Measurements from ENCODE around the gene COL9A3.
"Not testable (repeated sequence)": the region's sequence is repeated elsewhere in the genome, so short reads cannot be mapped to it uniquely, and the experiment has no call there.

COL9A3 gene

DNA sequence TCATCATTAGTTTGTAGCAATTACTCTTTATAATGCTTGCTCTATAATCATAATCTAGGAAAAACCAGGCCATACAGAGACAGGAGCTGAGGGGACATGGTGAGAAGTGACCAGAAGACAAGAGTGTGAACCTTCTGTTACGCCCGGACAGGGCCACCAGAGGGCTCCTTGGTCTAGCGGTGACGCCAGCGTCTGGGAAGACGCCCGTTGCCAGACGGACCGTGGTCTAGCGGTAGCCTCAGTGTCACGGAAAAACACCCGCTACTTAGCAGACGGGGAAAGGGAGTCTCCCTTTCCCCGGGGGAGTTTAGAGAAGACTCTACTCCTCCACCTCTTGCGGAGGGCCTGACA lies 56.8 kb downstream of the COL9A3 start:
- TF ChIP-seq, protein P1, sequence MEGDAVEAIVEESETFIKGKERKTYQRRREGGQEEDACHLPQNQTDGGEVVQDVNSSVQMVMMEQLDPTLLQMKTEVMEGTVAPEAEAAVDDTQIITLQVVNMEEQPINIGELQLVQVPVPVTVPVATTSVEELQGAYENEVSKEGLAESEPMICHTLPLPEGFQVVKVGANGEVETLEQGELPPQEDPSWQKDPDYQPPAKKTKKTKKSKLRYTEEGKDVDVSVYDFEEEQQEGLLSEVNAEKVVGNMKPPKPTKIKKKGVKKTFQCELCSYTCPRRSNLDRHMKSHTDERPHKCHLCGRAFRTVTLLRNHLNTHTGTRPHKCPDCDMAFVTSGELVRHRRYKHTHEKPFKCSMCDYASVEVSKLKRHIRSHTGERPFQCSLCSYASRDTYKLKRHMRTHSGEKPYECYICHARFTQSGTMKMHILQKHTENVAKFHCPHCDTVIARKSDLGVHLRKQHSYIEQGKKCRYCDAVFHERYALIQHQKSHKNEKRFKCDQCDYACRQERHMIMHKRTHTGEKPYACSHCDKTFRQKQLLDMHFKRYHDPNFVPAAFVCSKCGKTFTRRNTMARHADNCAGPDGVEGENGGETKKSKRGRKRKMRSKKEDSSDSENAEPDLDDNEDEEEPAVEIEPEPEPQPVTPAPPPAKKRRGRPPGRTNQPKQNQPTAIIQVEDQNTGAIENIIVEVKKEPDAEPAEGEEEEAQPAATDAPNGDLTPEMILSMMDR (IDR thresholded peaks at IDR 0.05; ENCODE audit: low read depth, low read length): peak; percentile 48
- DNase-seq (ENCODE audit: extremely low read depth, low read depth): not testable (repeated sequence)

DNA sequence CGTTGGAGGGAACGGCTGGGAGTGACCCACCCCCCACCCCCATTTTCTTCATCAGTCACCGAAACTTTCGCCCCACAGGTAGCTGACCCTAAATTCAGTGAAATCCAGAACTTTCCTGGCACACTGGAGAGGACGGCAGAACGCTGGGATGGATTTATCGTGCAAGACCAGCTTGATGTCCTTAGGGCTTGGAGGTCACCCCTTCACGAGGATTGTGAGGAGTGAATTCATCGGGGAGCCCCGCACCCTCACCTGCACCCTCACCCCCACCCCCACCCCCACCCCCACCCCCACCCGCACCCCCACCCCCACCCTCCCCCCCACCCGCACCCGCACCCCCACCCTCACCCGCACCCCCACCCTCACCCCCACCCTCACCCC lies 58.1 kb downstream of the COL9A3 start:
- no peak for DNase-seq (ENCODE audit: extremely low read depth, low read depth)
- TF ChIP-seq, protein P1 (IDR thresholded peaks at IDR 0.05; ENCODE audit: low read depth, low read length): no peak

DNA sequence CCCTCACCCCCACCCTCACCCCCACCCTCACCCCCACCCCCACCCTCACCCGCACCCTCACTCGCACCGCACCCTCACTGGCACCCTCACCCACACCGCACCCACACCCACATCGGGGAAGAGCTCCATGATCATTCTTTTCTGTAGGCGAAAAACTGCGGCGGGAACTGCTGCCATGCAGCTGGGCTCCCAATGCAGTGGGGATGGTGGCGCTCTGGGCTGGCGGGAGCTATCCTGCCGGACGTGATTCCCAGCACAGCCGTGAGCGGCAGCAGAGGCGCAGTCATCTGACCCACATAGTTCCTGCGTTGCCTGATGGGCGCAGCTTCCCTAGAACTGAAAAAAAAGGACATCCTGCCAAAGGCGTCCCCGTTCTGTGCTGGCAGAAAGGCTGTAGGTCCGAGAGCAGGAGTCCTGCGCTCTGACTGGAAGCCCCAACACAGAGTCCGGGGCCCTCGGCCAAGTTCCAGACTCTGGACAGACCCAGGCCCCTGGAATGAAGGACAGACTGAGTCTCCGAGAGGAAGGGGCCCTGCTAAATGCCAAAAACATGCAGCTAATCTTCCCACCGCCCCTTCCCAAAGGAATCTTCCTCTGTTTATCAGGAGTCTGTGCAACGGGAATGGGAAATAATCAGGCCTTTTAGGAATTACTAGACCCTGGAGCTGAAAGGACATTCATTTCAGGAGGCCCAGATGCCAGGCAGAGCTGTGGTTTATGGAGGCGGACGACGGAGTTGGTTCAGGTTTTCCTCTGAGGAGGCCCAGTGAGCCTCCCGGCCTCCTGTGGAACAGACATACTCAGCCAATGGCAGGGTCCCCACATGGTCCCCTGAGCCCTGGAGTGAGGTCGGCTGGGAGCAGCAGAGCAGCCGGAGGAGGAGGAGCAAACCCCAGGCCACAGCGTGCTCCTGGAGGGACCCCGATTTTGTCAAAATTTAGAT lies 58.8 kb downstream of the COL9A3 start:
- TF ChIP-seq, protein P1 (IDR thresholded peaks at IDR 0.05; ENCODE audit: low read depth, low read length): peak; percentile 50
- no peak for DNase-seq (ENCODE audit: extremely low read depth, low read depth)

DNA sequence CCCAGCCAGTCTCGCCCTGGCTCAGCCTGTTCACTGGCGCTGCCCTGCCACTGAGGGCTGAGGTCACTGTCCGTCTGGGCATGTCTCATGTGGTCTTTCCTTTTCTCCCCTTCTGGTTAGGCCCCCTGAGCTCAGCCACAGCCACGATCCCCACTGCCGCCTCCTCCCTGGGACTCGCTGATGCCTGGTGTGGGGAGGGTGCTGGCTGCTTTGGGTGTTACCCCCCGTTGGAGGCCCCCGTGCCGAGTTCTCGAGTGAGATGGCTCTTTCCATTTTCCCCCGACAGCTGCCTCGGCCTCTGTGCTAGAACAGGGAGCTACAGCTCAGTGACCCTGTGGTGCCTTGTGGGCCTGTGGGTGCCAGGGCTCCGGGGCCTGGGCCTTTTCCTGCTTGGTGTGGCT lies 59.7 kb downstream of the COL9A3 start:
- TF ChIP-seq, protein P1 (IDR thresholded peaks at IDR 0.05; ENCODE audit: low read depth, low read length): no peak
- no peak for DNase-seq (ENCODE audit: extremely low read depth, low read depth)

DNA sequence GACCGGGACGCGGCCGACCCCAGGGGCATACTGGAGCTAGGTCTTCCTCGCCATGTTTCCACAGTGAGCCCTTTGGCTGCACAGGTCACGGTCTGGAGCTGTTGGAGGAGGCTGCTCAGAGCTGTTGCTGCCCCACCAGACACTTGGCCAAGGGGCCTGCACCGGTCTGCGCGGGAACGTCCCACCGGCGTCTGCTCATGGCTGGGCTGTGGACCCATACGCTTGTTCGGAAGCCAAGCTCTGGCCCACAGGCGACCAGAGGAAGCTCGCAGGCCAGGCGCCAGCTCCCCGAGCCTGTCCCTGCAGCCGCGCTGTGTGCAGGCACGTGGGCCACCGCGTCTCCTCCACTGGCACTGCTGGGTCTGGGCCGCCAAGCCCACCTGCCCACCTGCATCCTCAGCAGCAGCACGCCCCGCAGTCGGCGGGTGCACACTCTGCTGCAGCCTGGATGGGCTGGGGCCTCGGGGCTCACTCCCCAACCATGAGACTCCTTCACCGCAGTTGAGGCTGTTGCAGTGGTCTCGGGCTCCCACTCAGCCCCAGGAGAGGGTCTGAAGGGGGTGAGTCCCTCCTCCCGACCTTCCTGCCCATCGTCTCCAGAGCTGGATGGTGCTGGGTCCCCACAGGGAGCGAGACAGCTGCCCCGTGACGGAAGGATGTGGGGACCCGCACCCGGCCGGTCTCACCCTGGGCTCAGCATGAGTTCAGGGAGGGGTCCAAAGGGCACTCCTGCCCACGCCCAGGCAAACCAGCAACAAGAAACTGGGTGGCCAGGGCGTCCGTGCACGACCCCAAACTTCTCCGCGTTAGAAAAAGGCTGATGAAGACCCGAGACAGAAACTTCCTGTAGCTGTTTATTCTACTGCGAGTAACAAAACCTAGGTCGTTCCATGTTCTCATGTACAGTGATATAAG lies 60.3 kb downstream of the COL9A3 start:
- TF ChIP-seq, protein P1 (IDR thresholded peaks at IDR 0.05; ENCODE audit: low read depth, low read length): no peak

DNA sequence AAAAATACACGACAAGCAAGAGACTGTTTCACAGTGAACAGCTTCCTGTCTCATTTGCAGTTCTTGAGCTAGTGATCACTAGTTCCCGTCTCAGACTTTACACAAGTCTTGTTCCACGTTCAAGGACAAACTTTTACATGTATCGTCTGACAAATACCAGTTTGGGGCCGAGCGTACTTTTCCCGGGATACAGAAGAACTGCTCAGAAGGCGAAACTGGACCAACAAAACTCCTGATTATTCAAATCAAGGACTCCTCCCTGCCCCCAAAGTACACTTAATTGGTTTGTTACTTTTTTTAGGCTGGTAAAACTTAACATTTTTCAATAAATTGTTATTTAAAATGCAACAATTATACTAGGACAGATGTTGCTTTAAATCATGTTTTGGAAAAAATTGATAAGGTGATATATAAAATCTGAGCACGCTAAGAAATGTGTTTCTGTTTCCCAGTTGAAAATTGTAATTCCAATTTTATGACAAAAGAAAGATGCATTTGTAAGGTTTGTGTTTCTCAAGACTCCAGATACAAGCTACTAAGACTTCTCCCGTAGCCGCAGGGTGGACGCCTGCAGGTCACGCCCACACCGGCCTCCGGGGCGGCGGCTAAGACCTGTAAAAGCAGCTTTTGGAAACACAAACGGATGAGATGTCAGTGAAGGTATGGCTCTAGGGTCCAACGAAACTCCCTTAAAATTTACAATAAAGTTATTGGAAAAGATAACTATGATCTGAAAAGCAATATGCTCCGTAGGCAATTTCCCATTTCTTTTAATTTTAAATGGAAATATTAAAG lies 61.6 kb downstream of the COL9A3 start:
- TF ChIP-seq, protein P1 (IDR thresholded peaks at IDR 0.05; ENCODE audit: low read depth, low read length): no peak
- DNase-seq (ENCODE audit: extremely low read depth, low read depth): no peak

More for the DNA sequence above, 60.3 kb downstream of the COL9A3 start:
- no peak for DNase-seq (ENCODE audit: extremely low read depth, low read depth)
